SK-N-SH treated with all-trans-retinoic acid at 6 μM for 48 hours (cell line): ENCODE data around the gene ZNF486.
"Not testable (repeated sequence)": the region's sequence is repeated elsewhere in the genome, so short reads cannot be mapped to it uniquely, and the experiment has no call there.

ENCODE experiments used
- ATAC-seq: fragments of 200-7000 bp; cut with Tn5 transposase; 3 replicates; pipeline ENCODE4 v1.9.1; 2020; ENCODE audit warnings: mild to moderate bottlenecking, moderate library complexity
- ARNTL ChIP-seq: fragments of 450-650 bp; formaldehyde crosslinking; IDR thresholded peaks from 2 replicates; pipeline ENCODE4 v1.5.0; 2020; ENCODE audit warnings: low read depth, mild to moderate bottlenecking, moderate library complexity, borderline replicate concordance
- BACH2 ChIP-seq: fragments of 250-450 bp; sonication (Bioruptor Pico); IDR thresholded peaks from 2 replicates; pipeline ENCODE4 v1.9.0; 2021; ENCODE audit warnings: mild to moderate bottlenecking, borderline replicate concordance
- CREB5 ChIP-seq: fragments of 250-450 bp; sonication (Bioruptor Pico); IDR thresholded peaks from 2 replicates; pipeline ENCODE4 v1.5.1; 2020; ENCODE audit warnings: low read depth, mild to moderate bottlenecking, moderate library complexity
- CSRNP3 ChIP-seq: fragments of 250-450 bp; sonication (Bioruptor Pico); IDR thresholded peaks from 2 replicates; pipeline ENCODE4 v1.5.1; 2021; ENCODE audit warnings: mild to moderate bottlenecking, moderate library complexity
- ESRRG ChIP-seq: fragments of 250-450 bp; sonication (Bioruptor Pico); IDR thresholded peaks from 2 replicates; pipeline ENCODE4 v1.6.1; 2021; ENCODE audit warnings: mild to moderate bottlenecking
- GLIS3 ChIP-seq: fragments of 250-450 bp; sonication (Bioruptor Pico); IDR thresholded peaks from 2 replicates; pipeline ENCODE4 v1.5.0; 2020; ENCODE audit warnings: mild to moderate bottlenecking, moderate library complexity
- ISL1 ChIP-seq: fragments of 250-450 bp; sonication (Bioruptor Pico); IDR thresholded peaks from 2 replicates; pipeline ENCODE4 v2.1.2; 2022; ENCODE audit warnings: mild to moderate bottlenecking, moderate library complexity
- OSR1 ChIP-seq: fragments of 250-450 bp; sonication (Bioruptor Pico); IDR thresholded peaks from 2 replicates; pipeline ENCODE4 v1.8.0; 2022; ENCODE audit warnings: moderate library complexity, mild to moderate bottlenecking, inconsistent platforms
- POU6F1 ChIP-seq: fragments of 250-450 bp; sonication (Bioruptor Pico); IDR thresholded peaks from 2 replicates; pipeline ENCODE4 v1.8.0; 2021; ENCODE audit warnings: low read depth, mild to moderate bottlenecking, moderate library complexity, borderline replicate concordance
- PPARA ChIP-seq: fragments of 250-450 bp; sonication (Bioruptor Pico); IDR thresholded peaks from 2 replicates; pipeline ENCODE4 v1.5.0; 2020; ENCODE audit warnings: mild to moderate bottlenecking, borderline replicate concordance
- SNAI2 ChIP-seq: fragments of 250-450 bp; sonication (Bioruptor Pico); IDR thresholded peaks from 2 replicates; pipeline ENCODE4 v1.5.0; 2020; ENCODE audit warnings: mild to moderate bottlenecking, moderate library complexity
- TCF4 ChIP-seq: fragments of 250-450 bp; sonication (Bioruptor Pico); IDR thresholded peaks from 2 replicates; pipeline ENCODE4 v1.8.0; 2021; ENCODE audit warnings: mild to moderate bottlenecking, moderate library complexity, borderline replicate concordance
- TOX ChIP-seq: fragments of 250-450 bp; sonication (Bioruptor Pico); IDR thresholded peaks from 2 replicates; pipeline ENCODE4 v1.8.0; 2021; ENCODE audit warnings: mild to moderate bottlenecking, moderate library complexity, borderline replicate concordance
- TSHZ2 ChIP-seq: fragments of 250-450 bp; sonication (Bioruptor Pico); IDR thresholded peaks from 2 replicates; pipeline ENCODE4 v1.5.0; 2020; ENCODE audit warnings: mild to moderate bottlenecking, moderate library complexity
- ZC3H10 ChIP-seq: fragments of 250-450 bp; sonication (Bioruptor Pico); IDR thresholded peaks from 2 replicates; pipeline ENCODE4 v1.5.1; 2021; ENCODE audit warnings: mild to moderate bottlenecking, moderate library complexity
- ZFP3 ChIP-seq: fragments of 250-450 bp; sonication (Bioruptor Pico); IDR thresholded peaks from 2 replicates; pipeline ENCODE4 v1.5.0; 2020; ENCODE audit warnings: mild to moderate bottlenecking, moderate library complexity
- ZFP30 ChIP-seq: fragments of 450-650 bp; formaldehyde crosslinking; IDR thresholded peaks from 2 replicates; pipeline ENCODE4 v1.5.0; 2022; ENCODE audit warnings: mild to moderate bottlenecking, moderate library complexity
- ZNF70 ChIP-seq: fragments of 450-650 bp; formaldehyde crosslinking; IDR thresholded peaks from 2 replicates; pipeline ENCODE4 v1.5.0; 2020; ENCODE audit warnings: mild to moderate bottlenecking, moderate library complexity

Gene ZNF486

GRCh38 chr19:20209051-20209450, 42.0 kb downstream of the ZNF486 start:
- no peak for ATAC-seq
- TF ChIP-seq PPARA (no peak), SNAI2 (CRISPR knock-in tag) (no peak), ISL1 (CRISPR knock-in tag) (no peak), ZFP3 (CRISPR knock-in tag) (no peak), GLIS3 (CRISPR knock-in tag) (no peak), POU6F1 (no peak), TOX (CRISPR knock-in tag) (no peak), CSRNP3 (CRISPR knock-in tag) (no peak), ZFP30 (CRISPR knock-in tag) (no peak), ZC3H10 (CRISPR knock-in tag) (no peak), ARNTL (CRISPR knock-in tag) (no peak), TCF4 (CRISPR knock-in tag) (no peak), BACH2 (CRISPR knock-in tag) (no peak), CREB5 (no peak), TSHZ2 (no peak)

GRCh38 chr19:20214366-20214765, 47.4 kb downstream of the ZNF486 start:
- not testable (repeated sequence) for ATAC-seq

- not testable (repeated sequence) for ATAC-seq
Measured at GRCh38 chr19:20221605-20222004, 54.6 kb downstream of the ZNF486 start.

GRCh38 chr19:20233105-20233504, 66.1 kb downstream of the ZNF486 start:
- no peak for ATAC-seq
- TF ChIP-seq CREB5, result no peak

GRCh38 chr19:20235156-20235555, 68.1 kb downstream of the ZNF486 start:
- TF ChIP-seq ESRRG (CRISPR knock-in tag) (no peak), ZNF70 (CRISPR knock-in tag) (no peak), POU6F1 (no peak), ZFP30 (CRISPR knock-in tag) (no peak), TCF4 (CRISPR knock-in tag) (no peak), ZC3H10 (CRISPR knock-in tag) (no peak), ZFP3 (CRISPR knock-in tag) (no peak), SNAI2 (CRISPR knock-in tag) (no peak), CSRNP3 (CRISPR knock-in tag) (no peak), CREB5 (no peak), BACH2 (CRISPR knock-in tag) (no peak), ARNTL (CRISPR knock-in tag) (no peak), ISL1 (CRISPR knock-in tag) (no peak), TOX (CRISPR knock-in tag) (no peak), OSR1 (CRISPR knock-in tag) (no peak)
- no peak for ATAC-seq
